Right atrium auricular region (tissue), 2 donors: ENCODE measurements around the gene PRDM11. TPM values are rescaled to one million over a fixed set of nuclear protein-coding genes. Genes with fewer than 3 reads are reported as not detected.

ENCODE experiments used
- DNase-seq: peaks from one replicate; pipeline ENCODE4 v3.0.0-alpha.2; 2019; ENCODE audit warnings: low spot score
- H3K27ac ChIP-seq, 2 donors: fragments of 200-600 bp; sonication (generic); 1 replicate in 1 of 2; 2 replicates in 1 of 2; pipeline ENCODE4 v1.5.1; 2016 to 2019
- H3K27me3 ChIP-seq, 2 donors: fragments of 200-600 bp; sonication (generic); one replicate each; pipeline versions ENCODE4 v1.5.1 to v1.6.0; 2017 to 2019
- H3K36me3 ChIP-seq: fragments of 200-600 bp; sonication (generic); one replicate; pipeline ENCODE4 v1.5.1; 2016
- H3K4me1 ChIP-seq, 2 donors: fragments of 200-600 bp; sonication (generic); one replicate each; pipeline versions ENCODE4 v1.5.1 to v1.6.0; 2017 to 2019
- H3K4me3 ChIP-seq, 2 donors: fragments of 200-600 bp; sonication (generic); 1 replicate in 1 of 2; 2 replicates in 1 of 2; pipeline ENCODE4 v1.5.1; 2017 to 2019; ENCODE audit warnings: mild to moderate bottlenecking in 1 of 2, moderate library complexity in 1 of 2
- H3K9me3 ChIP-seq, 2 donors: fragments of 200-600 bp; sonication (generic); one replicate each; pipeline ENCODE4 v1.5.1; 2019
- CTCF ChIP-seq, 2 donors: fragments of 200-600 bp; sonication (generic); IDR thresholded peaks; one replicate each; pipeline ENCODE4 v1.5.1; 2019; ENCODE audit warnings: antibody characterized with exemption in 2 of 2
- total RNA-seq, 2 donors: library from RNA; depleted of rRNA; stranded (reverse); fragments of >200 nt; gene quantifications; one replicate each; pipeline ENCODE4 v1.1.0, GENCODE V29; 2016

PRDM11 gene
- total RNA-seq, 2 donors from 2014 or later, result 13.5 to 27.6 TPM

GRCh38 chr11:45178223-45178622 is 31.8 kb downstream of the PRDM11 start:
- Histone ChIP-seq H3K27me3 (no peaks in the 10 kb centered on the region), H3K27ac (peak overlapping the region; percentile 92 to 93), H3K36me3 (peaks cover 6% of the 10 kb centered on the region), H3K4me3 (no peak overlapping the region), H3K9me3 (no peaks in the 10 kb centered on the region), H3K4me1 (peaks cover 0 to 39% of the 10 kb centered on the region in 2 donors)
- DNase-seq, result no peak
- TF ChIP-seq CTCF (IDR thresholded peaks at IDR 0.05), result no peak

GRCh38 chr11:45178890-45179671 is 32.6 kb downstream of the PRDM11 start:
- peak; percentile 59 for DNase-seq
- Histone ChIP-seq H3K27me3 (no peaks in the 10 kb centered on the region), H3K9me3 (no peaks in the 10 kb centered on the region), H3K36me3 (peaks cover 14% of the 10 kb centered on the region), H3K27ac (peak overlapping the region; percentile 92 to 93), H3K4me3 (no peak overlapping the region), H3K4me1 (peaks cover 0 to 39% of the 10 kb centered on the region in 2 donors)
- TF ChIP-seq CTCF (IDR thresholded peaks at IDR 0.05), result no peak

- no peak for TF ChIP-seq CTCF (IDR thresholded peaks at IDR 0.05)
- Histone ChIP-seq H3K27ac (peak overlapping the region; percentile 92 to 93), H3K4me3 (peak overlapping the region; percentile 46 to 63), H3K4me1 (peaks cover 0 to 39% of the 10 kb centered on the region in 2 donors), H3K36me3 (peaks cover 15% of the 10 kb centered on the region), H3K27me3 (no peaks in the 10 kb centered on the region), H3K9me3 (no peaks in the 10 kb centered on the region)
- no peak for DNase-seq
Observed at GRCh38 chr11:45179686-45180178, 33.3 kb downstream of the PRDM11 start.

GRCh38 chr11:45180179-45180847 is 33.9 kb downstream of the PRDM11 start:
- H3K9me3 ChIP-seq, result no peaks in the 10 kb centered on the region
- H3K27me3 ChIP-seq, result no peaks in the 10 kb centered on the region
- peaks cover 0 to 39% of the 10 kb centered on the region in 2 donors for H3K4me1 ChIP-seq
- TF ChIP-seq CTCF (IDR thresholded peaks at IDR 0.05), result peak; percentile 17 to 77
- peak overlapping the region; percentile 92 to 93 for H3K27ac ChIP-seq
- H3K36me3 ChIP-seq, result peaks cover 17% of the 10 kb centered on the region
- peak overlapping the region; percentile 46 to 63 for H3K4me3 ChIP-seq
- no peak for DNase-seq

- Histone ChIP-seq H3K27ac (peak overlapping the region; percentile 92 to 93), H3K4me3 (peak overlapping the region; percentile 46 to 63), H3K4me1 (peaks cover 0 to 39% of the 10 kb centered on the region in 2 donors), H3K9me3 (no peaks in the 10 kb centered on the region), H3K36me3 (peaks cover 22% of the 10 kb centered on the region), H3K27me3 (no peaks in the 10 kb centered on the region)
- no peak for DNase-seq
- no peak for TF ChIP-seq CTCF (IDR thresholded peaks at IDR 0.05)
Observed at GRCh38 chr11:45180848-45181192, 34.4 kb downstream of the PRDM11 start.
